SKM-1 (cell line): ENCODE measurements around the gene RPS18.

ENCODE experiments used
- DNase-seq: peaks from one replicate; lab custom pipeline; 2025; ENCODE audit not compliant: unreplicated experiment; lab: John Stamatoyannopoulos, UW

RPS18 gene

DNA sequence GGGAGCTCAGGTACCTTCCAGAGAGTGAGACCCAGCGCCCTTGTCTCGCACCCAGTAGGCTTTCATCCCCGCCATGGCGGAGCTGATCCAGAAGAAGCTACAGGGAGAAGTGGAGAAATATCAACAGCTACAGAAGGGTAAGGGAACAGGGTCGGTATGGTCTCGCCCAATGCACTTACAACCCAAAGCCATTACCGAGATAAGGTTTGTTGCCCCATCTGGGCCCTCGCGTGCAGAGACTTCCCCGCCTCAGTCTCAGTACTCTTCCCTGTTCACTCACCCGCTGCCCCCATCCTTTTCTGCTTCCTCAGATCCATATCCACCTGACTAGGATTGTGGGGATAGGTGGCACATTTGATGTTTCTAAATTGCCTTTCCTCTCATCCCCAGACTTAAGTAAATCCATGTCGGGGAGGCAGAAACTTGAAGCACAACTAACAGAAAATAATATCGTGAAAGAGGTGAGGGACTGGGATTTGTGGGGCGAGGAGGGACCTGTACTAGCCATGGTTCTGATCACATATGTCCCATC lies 18.0 kb downstream of the RPS18 start:
- no peak for DNase-seq

DNA sequence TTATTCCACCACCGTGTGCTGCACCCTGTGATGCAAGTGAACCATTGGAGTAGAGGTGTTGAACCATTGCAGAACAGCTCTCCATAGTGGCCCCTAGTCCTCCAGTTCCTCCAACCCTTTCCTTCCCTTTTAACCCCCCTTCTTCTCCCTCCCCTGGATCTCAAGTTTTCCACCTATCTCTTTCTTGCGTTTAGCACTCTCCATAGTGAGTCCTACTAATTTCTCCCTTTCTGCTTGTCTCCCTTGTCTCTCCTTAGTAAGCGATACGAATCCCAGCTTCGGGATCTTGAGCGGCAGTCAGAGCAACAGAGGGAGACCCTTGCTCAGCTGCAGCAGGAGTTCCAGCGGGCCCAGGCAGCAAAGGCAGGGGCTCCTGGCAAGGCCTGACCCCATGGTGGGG lies 18.6 kb downstream of the RPS18 start:
- no peak for DNase-seq

DNA sequence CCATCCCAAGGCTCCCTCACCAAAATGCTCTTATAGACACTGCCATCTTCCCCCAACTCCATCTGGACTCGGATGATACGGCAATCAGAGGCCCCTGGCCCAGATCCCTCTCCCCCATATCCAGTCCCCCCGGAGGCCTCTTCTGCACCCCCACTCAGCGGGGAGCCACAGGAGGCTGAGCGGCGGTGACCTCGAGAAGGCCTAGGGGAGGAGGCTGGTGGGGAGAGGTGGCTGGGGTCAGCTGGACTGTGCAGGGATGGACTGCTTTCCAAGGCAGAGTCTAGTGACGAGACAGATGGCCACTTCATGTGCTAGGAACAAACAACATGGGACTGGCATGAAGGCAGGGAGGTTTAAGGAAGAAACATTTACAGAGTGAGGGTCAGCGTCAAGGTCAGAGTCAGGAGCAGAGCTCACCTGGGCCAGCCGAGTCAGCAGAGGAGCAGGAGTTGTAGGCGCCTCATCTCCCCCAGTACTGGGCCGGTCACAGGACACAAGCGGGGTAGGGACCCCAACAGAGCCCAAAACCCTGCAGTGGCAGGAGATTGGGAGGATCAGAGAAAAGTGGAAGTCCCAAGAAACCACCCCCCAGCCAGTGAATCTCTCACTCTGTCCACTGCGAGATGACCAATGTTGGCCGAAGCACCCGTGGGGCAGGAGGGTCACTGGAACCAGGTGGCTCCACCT lies 21.3 kb downstream of the RPS18 start:
- no peak for DNase-seq

DNA sequence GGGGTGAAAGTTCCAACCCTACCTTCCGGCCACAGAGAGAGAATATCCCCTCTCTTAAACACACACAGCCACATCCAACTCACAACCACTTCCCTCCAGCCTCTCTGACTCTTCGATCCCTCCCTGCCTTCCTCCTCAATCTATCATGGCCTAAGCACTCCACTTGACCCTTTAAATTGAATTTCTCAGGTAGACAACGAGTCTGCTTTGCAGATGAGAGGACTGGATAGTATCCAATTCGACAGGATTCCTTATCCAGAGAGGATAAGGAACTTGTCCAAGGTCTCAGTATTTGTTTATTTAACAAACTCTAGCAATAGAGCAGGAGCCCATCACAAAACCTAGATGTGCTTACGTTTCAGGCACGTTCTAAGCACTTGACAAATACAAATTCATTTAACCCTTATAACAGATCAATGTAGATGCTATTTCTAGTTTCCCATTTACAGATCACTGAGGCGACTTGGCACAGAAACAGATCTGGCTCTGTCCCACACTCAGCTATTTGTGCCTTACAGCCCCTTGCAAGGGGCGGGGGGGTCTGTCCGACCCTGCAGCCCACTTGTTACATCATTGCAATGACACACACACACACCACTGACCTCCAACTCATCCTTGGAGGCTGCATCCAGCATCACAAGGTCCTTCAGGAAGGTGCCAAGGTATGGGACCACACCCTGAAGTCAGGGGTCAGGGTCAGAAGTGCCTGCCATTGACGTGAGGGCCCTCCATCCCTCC lies 22.4 kb downstream of the RPS18 start:
- DNase-seq = no peak

DNA sequence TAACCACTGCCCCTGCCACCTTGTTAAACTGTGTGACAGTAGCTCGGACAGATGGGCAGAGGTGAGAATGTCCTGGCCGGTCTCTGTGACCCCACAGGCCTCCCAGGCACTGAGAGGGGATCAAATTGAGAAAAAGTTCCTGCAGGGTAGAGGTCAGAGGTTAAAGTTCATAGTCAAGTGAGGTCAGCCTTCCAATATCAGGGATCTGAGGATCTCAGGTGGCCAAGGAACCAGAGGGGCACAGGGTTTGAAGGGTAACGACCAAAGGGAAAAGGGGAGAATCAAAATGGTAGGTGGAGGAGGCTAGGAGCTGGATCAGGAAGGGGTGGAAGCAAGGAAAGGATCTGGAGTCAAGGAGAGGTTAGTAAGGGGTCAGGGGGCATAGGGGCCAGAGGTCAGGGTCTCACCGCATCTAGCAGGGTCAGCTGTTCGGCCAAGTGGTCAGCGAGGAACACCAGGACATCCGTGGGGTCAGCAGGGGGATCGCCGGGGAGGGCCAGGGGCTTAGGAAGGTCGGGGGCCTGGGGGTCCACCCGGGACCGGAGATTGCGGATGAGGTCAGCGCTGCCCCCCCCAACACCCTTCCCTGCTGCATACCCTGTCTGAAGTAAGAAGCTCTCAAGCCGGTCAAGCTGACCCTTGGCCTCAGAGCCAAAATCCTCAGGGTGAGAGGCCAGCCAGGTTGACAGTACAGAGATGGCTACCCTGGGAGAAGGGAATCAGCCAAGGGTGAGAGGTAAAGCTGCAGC lies 23.9 kb downstream of the RPS18 start:
- DNase-seq = no peak

DNA sequence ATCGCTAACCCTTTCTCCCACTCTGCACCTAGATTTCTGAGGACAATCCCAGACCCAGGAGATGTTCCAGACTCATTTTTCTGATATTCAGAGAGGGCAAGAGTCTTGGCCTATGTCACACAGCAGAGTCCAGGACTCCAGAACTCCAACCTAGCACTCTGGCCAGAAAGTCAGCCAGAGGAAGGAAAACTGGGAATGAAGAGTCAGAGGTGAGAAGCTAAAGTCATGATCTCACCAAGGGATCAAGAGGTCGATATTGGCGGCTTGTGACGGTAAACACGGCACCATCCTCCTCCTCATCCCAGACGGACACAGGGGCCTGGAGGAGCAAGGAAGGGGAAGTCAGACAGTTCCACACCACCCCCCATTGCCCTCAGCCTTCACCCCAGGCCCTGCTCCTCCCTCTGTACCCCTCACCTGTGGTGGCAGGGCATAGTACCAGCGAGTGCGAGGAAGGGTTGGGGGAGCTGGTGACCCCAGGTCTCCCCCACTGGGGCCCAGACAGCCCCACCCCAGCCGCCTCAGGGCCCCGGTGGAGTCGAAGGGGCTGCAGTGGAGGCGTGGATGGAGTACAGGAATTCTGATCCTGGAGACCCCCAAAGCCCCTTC lies 25.0 kb downstream of the RPS18 start:
- no peak for DNase-seq

DNA sequence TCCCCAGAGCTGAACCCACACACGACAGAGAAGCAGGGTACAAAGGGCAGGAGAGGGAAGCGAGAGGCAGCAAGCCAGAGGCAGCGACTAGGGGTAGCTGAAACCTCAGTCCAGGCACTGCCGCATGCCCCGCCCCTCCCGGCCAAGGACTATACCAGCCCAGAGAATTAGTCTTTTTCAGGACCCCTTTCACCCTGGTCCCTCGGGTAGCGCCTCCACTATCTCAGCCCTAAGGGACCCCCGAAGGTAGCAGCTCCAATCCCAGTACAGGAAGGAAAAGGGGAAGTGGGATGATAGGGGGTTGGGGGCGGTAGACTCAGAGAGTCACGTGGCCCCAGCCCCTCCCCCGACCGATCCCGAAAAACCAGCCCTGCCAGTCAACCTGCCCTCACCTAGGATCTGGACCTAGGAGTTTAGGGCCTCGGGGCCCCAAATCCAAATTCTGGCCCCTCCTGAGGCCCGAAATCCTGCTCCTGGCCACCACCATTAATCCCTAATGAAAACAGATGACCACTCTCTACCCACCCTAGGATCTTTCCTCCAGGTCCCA lies 25.6 kb downstream of the RPS18 start:
- no peak for DNase-seq

DNA sequence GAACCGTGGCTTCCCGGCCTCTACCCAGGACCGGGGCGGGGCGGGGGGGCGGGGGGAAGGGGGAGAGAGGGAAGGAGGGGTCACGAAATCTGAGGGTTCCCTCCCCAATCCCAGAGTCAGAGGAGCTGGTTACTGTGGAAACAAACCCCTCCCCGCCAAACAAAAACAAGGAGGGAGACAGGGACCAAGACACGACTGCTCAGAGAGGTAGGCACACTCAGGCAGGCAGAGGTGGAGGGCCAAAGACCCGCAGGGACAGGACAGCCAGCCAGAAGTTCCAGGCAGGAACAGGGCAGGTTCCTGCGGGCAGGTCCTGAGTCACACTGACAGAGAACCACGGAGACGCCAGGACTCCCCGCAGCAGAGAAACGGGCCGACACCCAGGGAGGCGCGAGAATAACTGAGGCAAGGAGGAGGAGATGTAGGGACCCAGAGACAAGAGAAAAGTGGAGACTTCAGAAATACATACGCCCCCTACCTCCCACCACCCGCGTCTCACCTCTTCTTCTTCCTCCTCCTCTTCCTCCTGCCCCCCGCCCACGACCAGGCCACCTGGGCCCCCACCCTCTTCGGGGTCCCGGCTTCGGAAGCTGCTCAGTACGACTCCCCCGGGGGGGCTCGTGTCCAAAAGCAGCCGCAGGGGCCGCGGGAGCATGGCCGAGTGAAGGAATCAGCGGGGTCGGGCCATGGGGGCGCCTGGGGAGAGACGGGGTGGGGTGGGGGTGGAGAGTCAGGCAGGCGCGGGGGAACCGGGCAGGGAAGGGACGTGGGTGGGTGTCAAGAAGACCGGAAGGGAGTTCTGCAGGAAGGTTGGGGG lies 26.3 kb downstream of the RPS18 start:
- DNase-seq = no peak

DNA sequence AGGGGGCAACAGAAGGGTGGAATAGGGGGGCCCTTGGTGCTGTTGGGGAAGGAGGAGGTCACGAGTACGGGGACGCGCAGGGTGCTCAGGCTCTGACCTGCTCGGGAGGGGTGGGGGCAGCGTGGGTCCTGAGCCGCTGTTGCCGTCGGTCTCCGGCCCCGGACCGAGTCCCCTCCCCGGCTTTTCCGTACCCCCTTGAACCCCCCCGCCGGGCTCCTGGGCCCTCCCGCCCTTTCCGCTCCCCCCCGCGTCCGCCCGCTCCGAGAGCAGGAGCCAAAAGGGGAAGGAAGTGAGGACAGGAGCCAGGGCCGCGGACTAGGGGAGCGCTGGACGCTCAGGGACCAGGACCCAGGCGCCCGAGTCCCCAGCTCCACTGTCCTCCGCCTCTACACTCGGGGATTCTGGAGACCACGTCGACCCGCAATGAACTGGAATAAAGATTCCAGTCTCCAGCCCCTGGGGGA lies 26.9 kb downstream of the RPS18 start, which contains the start of gene RGL2:
Gene RGL2, minus strand, starts transcription at position 170 of the 464 bp plus-strand sequence. CDS start 332 bp downstream, outside the sequence.
- peak; percentile 43 for DNase-seq

DNA sequence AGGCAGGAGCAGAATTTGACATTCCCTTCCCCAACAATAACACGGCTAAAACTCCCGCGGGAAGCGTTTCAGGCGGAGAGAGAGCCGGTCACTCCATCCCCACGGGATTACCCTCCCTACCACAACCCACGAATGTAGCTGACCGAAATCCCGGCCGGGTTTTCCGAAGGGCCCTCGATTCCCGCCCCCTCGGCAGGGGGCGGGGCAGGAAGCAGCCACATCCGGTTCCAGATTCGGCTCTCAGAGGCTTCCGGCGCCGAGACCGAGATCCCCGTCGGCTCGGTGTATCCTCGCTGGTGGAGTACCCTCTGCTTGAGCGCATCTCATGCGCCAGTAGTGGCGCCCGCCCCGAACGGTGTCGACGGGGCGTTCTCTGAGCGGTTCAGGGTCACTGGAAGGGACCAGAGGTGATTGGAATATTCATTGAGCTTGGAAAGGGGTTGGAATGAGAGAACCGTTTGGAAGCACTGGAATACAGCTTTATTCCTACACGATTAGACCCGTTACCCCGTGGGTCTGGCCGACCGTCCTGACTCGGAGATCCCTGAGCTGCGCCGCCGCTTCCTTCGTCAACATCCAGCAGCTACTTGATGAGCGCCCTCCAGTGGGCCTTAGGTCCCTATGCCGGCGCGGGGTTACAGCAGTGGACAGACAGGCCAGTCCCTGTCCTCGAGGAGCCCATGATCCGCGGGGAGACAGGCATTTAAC lies 27.5 kb downstream of the RPS18 start:
- DNase-seq = peak; percentile 80

DNA sequence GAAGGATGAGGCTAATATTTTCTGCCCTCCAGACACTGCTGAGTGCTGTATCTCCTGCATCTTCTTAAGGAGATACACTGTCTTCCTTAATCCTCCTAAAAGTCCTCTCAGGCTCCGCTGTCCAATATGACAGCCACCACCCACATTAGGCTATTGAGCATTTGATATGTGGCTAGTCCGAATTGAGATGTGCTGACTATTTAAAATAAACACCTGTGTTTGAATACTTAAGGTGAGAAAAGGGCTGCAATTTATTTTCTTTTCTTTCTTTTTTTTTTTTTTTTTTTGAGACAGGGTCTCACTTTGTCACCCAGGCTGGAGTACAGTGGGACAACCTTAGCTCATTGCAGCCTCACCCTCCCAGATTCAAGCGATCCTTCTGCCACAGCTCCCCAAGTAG lies 30.0 kb downstream of the RPS18 start:
- no peak for DNase-seq

DNA sequence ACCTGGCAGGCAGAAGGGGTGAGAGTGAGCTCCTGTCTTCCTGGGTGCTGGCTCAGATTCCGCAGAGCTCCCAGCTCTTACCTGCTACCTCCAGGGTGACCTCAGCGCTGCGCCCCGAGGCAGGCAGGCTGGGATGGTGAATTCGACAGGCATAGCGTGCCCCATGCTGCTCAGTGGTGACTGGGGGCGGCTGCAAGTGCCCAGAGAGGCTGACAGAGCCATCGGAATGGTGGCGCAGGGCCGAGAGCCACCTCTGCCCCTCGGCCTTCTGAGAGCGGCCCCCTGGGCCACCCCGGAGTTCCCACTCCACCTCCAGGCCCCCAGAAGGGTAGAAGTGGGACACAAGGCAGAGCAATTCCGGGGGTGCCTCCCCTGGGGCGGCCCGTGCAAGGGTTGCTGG lies 32.3 kb downstream of the RPS18 start:
- no peak for DNase-seq

DNA sequence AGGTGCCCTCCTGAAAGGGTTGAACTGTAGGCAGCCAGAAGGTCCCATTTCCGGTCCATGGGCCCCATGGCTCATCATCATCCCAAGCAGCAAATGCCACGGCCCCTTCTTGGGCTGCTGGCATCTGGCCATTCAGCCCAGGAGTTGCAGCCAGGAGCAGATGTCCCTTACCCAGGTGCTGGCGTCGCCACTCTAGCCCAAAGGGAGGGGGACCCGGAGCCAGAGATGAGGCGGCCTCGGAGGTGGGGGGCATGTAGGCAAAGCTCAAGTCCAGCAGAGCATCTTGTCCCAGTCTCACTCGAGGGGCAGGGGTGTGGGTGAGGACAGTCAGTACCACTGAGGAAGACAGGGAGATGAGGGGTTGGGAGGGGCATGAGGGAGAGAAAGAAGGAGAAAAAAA lies 33.2 kb downstream of the RPS18 start:
- DNase-seq = no peak

DNA sequence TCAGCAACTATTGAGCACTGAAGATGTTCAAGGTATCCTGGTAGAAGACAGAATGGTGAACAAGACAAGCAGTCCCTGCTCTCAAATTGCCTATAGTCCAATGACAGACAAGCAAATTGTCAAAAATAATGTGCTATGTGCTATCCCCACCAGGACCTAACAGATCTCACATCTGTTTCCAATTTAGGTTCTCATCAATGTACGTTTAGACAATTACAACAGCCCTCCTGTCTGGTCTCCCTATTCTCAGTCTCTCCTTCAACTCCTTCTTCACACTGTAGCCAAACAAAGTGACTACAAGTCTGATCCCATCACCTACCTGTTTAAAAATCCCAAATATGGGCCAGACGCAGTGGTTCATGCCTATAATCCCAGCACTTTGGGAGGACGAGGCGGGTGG lies 34.5 kb downstream of the RPS18 start:
- no peak for DNase-seq

DNA sequence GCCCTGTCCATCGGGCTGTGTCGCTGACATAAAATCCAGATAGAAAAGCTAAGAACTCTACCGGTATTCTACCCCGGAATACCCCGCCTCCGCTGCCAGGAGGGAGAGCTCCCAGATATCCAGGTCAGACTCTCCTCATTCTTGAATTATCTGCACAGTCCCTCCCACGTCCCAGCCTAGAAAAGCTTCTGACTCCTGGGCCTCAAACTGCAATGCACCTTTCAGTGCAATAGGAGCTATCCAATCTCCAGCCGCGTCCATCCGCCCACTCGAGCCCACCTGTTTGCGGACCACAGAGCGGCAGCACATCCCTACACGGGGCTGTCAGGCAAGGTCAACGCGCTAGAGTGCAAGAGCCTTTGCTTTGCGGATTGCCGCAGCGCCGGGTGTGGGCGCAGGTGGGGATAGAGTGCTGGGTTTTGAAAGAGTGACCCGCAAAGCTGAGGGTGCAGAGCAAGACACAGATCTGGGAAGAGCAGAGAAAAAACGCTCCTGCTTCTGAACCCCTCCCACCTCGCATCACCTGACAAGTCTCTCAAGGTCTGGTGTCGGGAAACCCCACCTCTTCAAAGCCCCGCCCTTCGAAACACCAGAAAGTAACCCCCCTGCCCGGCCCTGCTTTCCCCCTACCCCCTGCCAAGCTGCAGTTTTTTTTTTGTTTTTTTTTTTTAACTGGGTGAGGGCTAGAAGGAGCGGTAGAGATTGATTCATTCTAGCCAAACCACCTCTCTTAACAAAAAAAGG lies 40.7 kb downstream of the RPS18 start:
- DNase-seq = peak; percentile 18

DNA sequence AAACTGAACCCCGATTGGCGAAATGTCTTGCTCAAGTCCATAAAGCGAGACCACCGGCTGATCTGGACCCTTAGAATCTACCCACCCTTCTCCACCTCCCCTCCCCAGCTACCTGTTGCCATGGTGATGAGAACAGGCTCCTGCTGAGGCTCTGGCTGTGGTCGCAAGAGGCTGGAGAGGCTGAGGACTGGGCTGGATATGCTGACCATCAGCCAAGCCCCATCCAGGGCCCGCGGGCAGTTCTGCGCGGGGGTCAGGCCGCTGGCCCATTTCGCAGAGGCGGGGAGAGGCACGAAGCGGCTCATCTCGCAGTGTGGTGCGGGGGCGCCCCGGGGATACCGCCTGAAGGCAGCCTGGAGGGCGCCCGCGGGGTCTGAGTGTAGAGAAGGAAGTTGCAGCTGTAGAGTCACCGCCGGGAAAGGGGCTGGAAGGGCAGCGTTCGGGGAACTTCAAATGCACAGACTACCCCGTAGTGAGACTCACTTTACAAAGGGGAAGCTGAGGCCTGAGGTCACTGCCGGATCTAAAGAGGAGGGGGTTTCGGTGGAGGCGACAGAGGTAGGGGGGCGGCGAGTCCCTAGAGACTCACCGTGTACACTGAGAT lies 41.3 kb downstream of the RPS18 start:
- DNase-seq = peak; percentile 57

DNA sequence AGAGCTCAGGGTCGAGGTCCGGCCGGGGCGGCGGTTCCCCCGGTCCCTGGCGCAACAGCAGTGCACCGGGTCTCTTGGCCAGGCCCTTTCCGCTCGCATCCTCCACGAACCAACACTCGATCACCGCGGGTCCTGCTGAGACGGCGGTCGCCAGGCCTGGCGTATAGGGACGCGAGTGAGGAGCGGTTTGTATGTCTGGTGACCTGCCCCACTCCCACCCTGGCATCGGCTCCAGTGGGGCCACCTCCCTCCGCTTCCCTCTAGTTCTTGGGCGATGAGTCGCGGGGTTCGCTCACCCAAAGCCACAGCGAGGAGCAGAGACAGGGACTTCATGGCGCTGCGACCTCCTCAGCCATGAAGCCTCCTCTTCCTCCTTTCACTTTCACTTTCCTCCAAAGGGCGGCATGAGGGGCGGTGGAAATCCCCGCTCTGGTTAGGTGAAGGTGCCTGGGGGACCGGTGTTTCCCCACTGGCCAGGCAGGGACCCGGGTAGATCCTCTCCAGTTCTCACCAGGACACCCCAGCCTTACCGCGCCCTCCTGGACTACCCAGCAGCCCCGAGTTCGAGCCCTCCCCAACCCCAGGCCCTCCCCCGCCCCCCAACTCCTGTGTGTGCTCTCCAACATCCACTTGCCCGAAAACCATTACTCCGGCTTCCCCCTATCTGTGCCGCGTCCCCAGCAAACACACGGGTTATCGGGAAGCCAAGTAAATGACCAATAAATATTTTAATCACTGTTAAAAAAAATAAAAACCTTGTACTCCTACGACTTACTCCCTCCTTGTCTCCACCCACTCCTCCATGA lies 42.0 kb downstream of the RPS18 start, which contains the start of gene TAPBP:
Gene TAPBP, minus strand, starts transcription at position 370 of the 806 bp plus-strand sequence. Its CDS starts 37 bp downstream, at position 333.
- DNase-seq = no peak
